Gastroesophageal sphincter (tissue), 4 donors: ENCODE results near the gene KREMEN1. TPM values are rescaled to one million over a fixed set of nuclear protein-coding genes. Genes with fewer than 3 reads are reported as not detected.

ENCODE experiments used
- ATAC-seq: fragments of 150-250 bp; one replicate; pipeline ENCODE4 v1.9.1; 2016; ENCODE audit warnings: mild to moderate bottlenecking, moderate library complexity
- H3K27ac ChIP-seq, 4 donors: fragments of 200-600 bp; sonication (generic) in 3 of 4; 1 replicate in 3 of 4; 2 replicates in 1 of 4; pipeline ENCODE4 v1.5.1; 2016 to 2019
- H3K27me3 ChIP-seq: fragments of 200-600 bp; sonication (generic); one replicate; pipeline ENCODE4 v1.5.1; 2019
- H3K36me3 ChIP-seq, 2 donors: fragments of 200-600 bp; sonication (generic); one replicate each; pipeline ENCODE4 v1.5.1; 2019; ENCODE audit warnings: control low read depth in 1 of 2
- H3K4me1 ChIP-seq, 3 donors: fragments of 200-600 bp; sonication (generic); 1 replicate in 2 of 3; 2 replicates in 1 of 3; pipeline ENCODE4 v1.5.1; 2016 to 2019; ENCODE audit warnings: control low read depth in 2 of 3
- H3K4me3 ChIP-seq, 2 donors: fragments of 200-600 bp; sonication (generic); one replicate each; pipeline ENCODE4 v1.5.1; 2019; ENCODE audit warnings: mild to moderate bottlenecking in 1 of 2, moderate library complexity in 1 of 2
- H3K9me3 ChIP-seq, 3 donors: fragments of 200-600 bp; sonication (generic); one replicate each; pipeline ENCODE4 v1.5.1; 2017 to 2019; ENCODE audit warnings: control low read depth in 2 of 3
- EP300 ChIP-seq: sonication (generic); formaldehyde crosslinking; IDR thresholded peaks from one replicate; pipeline ENCODE4 v1.6.1; 2017; ENCODE audit warnings: antibody characterized with exemption, mild to moderate bottlenecking
- POLR2A ChIP-seq, 2 donors: fragments of 450-650 bp; IDR thresholded peaks; one replicate each; pipeline ENCODE4 v1.6.1; 2017; ENCODE audit warnings: antibody characterized with exemption in 2 of 2, mild to moderate bottlenecking in 2 of 2, moderate library complexity in 1 of 2
- POLR2AphosphoS5 ChIP-seq: sonication (generic); formaldehyde crosslinking; IDR thresholded peaks from one replicate; pipeline ENCODE4 v1.6.1; 2017; ENCODE audit warnings: antibody characterized with exemption
- WGBS, 2 donors: methylation state at CpG; one replicate each; pipeline ENCODE4 v1.1.5; 2018; ENCODE audit warnings: low coverage in 1 of 2; 5-methylcytosine and 5-hydroxymethylcytosine counted together
- total RNA-seq, 4 donors: library from RNA; depleted of rRNA; stranded (reverse); fragments of >200 nt; gene quantifications; one replicate each; pipeline ENCODE4 v1.1.0, GENCODE V29; 2016
- TF ChIP-seq, protein P1 (sequence below), 4 experiments: fragments of 200-600 bp in 2 of 4; fragments of 450-650 bp in 2 of 4; sonication (generic) in 1 of 4; IDR thresholded peaks; one replicate each; pipeline ENCODE4 v1.5.1; 2017 to 2019; ENCODE audit warnings: antibody characterized with exemption in 4 of 4, mild to moderate bottlenecking in 2 of 4, moderate library complexity in 2 of 4

The KREMEN1 gene
- total RNA-seq, 4 donors from 2014 or later, result 7.5 to 17.4 (median 10.8) TPM

DNA sequence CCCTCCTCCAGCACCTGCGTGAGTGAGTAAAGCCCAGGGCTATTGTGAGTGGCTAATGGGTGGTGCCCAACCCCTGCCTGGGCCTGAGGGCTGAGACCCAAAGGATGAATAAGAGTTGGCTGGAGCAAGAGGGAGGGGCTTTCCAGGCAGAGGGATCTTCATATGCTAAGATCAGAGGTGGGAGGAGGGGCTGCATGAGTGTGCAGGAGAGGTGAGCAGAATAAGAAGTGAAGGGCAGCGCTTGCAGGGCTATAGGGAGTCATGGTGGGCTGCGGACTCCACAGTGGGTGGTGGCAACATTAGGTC lies 136.7 kb downstream of the KREMEN1 start:
- 90 to 100% methylated on average over 2 of the region's 3 CpGs for WGBS, 2 donors
- no peak overlapping the region for H3K4me3 ChIP-seq
- H3K9me3 ChIP-seq, result no peaks in the 10 kb centered on the region
- H3K4me1 ChIP-seq, result peaks cover 0 to 16% (median 3%) of the 10 kb centered on the region in 3 donors
- TF ChIP-seq, protein P1, sequence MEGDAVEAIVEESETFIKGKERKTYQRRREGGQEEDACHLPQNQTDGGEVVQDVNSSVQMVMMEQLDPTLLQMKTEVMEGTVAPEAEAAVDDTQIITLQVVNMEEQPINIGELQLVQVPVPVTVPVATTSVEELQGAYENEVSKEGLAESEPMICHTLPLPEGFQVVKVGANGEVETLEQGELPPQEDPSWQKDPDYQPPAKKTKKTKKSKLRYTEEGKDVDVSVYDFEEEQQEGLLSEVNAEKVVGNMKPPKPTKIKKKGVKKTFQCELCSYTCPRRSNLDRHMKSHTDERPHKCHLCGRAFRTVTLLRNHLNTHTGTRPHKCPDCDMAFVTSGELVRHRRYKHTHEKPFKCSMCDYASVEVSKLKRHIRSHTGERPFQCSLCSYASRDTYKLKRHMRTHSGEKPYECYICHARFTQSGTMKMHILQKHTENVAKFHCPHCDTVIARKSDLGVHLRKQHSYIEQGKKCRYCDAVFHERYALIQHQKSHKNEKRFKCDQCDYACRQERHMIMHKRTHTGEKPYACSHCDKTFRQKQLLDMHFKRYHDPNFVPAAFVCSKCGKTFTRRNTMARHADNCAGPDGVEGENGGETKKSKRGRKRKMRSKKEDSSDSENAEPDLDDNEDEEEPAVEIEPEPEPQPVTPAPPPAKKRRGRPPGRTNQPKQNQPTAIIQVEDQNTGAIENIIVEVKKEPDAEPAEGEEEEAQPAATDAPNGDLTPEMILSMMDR (IDR thresholded peaks at IDR 0.05), result no peak
- TF ChIP-seq POLR2AphosphoS5, result no peak
- no peak for TF ChIP-seq EP300
- no peak for TF ChIP-seq POLR2A (IDR thresholded peaks at IDR 0.05)
- no peak overlapping the region for H3K27ac ChIP-seq
- no peaks in the 10 kb centered on the region for H3K36me3 ChIP-seq
- no peak for ATAC-seq
- peaks cover 26% of the 10 kb centered on the region for H3K27me3 ChIP-seq

DNA sequence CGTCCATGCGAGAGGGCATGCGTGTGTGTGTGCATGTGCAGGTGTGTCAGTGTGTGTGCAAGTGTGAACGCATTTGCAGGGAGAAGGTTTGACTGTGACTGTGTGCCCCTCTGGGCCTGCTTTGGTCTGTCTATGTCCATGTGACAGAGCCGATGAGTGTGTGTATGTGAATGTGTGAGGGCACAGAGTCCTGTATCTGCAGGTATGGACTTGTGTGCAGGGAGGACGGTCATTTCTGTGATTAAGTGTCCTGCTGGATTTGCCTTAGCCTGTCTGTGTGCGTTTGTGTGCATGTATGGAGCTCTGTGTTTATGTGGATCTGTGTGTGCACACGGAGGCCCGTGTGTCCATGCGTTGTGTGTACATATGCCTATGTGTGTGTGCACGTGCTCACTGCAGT lies 138.2 kb downstream of the KREMEN1 start:
- peaks cover 26% of the 10 kb centered on the region for H3K27me3 ChIP-seq
- no peaks in the 10 kb centered on the region for H3K36me3 ChIP-seq
- H3K9me3 ChIP-seq, result no peaks in the 10 kb centered on the region
- TF ChIP-seq, protein P1 (IDR thresholded peaks at IDR 0.05), result no peak
- TF ChIP-seq EP300 (no peak), POLR2AphosphoS5 (no peak), POLR2A (IDR thresholded peaks at IDR 0.05) (no peak)
- H3K27ac ChIP-seq, result no peak overlapping the region
- H3K4me3 ChIP-seq, result no peak overlapping the region
- ATAC-seq, result no peak
- WGBS, 2 donors, result 86 to 87% methylated on average over 2 to 9 of the region's 11 CpGs
- H3K4me1 ChIP-seq, result peaks cover 0 to 14% (median 1%) of the 10 kb centered on the region in 3 donors

DNA sequence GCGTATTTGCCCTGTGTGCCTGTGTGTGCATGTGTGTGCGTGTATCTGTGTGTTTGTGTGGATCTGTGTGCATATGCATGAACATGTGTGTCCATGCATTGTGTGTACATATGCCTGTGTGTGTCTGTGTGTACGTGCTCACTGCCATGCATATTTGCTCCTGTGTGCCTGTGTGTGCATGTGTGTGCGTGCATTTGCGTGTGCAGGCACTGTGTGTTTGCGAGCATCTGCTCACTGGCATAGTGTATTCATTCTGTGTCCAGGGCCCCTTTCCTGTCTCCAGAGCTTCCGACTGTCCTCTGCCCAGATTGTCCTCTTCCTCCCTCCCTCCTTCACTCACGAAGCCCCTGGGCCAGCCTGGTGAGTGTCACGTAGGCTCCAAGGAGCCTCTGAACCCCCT lies 138.6 kb downstream of the KREMEN1 start:
- 92% methylated on average over 6 of the region's 9 CpGs; no CpG with 5 or more reads in 1 of the 2 donors for WGBS, 2 donors
- no peak for ATAC-seq
- H3K4me1 ChIP-seq, result peaks cover 0 to 10% (median 0%) of the 10 kb centered on the region in 3 donors
- no peaks in the 10 kb centered on the region for H3K36me3 ChIP-seq
- H3K27ac ChIP-seq, result no peak overlapping the region
- H3K27me3 ChIP-seq, result peaks cover 22% of the 10 kb centered on the region
- H3K4me3 ChIP-seq, result no peak overlapping the region
- TF ChIP-seq EP300 (no peak), POLR2AphosphoS5 (no peak), POLR2A (IDR thresholded peaks at IDR 0.05) (no peak)
- TF ChIP-seq, protein P1 (IDR thresholded peaks at IDR 0.05), result no peak
- no peaks in the 10 kb centered on the region for H3K9me3 ChIP-seq

DNA sequence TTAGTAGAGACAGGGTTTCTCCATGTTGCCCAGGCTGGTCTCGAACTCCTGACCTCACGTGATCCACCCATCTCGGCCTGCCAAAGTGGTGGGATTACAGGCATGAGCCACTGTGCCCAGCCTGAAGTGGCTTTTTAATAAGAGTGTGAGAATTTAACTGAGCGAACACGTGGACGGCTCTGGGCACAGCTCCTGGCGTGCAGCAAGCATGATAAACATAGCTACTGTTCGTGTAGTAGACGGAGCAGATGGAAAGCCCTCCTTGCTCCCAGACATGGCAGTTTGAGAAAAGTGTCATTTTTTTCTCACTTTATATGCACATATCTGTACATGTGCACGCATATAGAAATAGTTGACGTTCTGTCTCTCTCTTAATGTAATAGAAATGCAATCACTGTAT lies 139.9 kb downstream of the KREMEN1 start:
- Histone ChIP-seq H3K27me3 (peaks cover 10% of the 10 kb centered on the region), H3K36me3 (no peaks in the 10 kb centered on the region), H3K4me1 (peaks cover 0 to 8% (median 0%) of the 10 kb centered on the region in 3 donors), H3K4me3 (no peak overlapping the region), H3K9me3 (no peaks in the 10 kb centered on the region), H3K27ac (no peak overlapping the region)
- WGBS, 2 donors, result 44 to 67% methylated on average over 8 to 9 of the region's 11 CpGs
- no peak for ATAC-seq
- no peak for TF ChIP-seq EP300
- TF ChIP-seq, protein P1 (IDR thresholded peaks at IDR 0.05), result no peak
- TF ChIP-seq POLR2A (IDR thresholded peaks at IDR 0.05), result no peak
- TF ChIP-seq POLR2AphosphoS5, result no peak

DNA sequence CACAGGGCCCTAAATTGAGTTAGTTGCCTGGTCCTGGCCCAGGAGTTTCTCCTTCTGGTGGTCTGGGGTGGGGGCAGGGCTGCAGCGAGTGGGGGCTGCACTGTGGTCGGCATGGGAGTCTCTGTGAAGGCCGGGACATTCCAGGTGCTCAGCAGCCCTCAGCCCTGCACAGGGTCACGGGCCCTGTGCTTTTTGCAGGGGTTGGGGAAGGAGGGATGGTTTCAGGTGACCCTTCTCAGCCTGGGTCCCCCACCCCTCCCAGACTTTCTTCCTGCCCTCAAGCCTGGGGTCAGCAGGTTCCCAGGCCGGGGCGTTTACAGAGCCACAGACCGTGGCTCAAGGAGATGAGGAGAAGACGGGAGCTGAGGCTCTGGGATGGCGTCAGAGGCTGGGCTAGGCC lies 140.7 kb downstream of the KREMEN1 start:
- TF ChIP-seq EP300, result no peak
- TF ChIP-seq, protein P1 (IDR thresholded peaks at IDR 0.05), result no peak
- TF ChIP-seq POLR2A (IDR thresholded peaks at IDR 0.05), result no peak
- ATAC-seq, result no peak
- no peak overlapping the region for H3K27ac ChIP-seq
- peaks cover 2% of the 10 kb centered on the region for H3K27me3 ChIP-seq
- H3K4me1 ChIP-seq, result peaks cover 0 to 8% (median 0%) of the 10 kb centered on the region in 3 donors
- 60% methylated on average over 2 of the region's 9 CpGs; no CpG with 5 or more reads in 1 of the 2 donors for WGBS, 2 donors
- H3K9me3 ChIP-seq, result no peaks in the 10 kb centered on the region
- H3K4me3 ChIP-seq, result no peak overlapping the region
- no peaks in the 10 kb centered on the region for H3K36me3 ChIP-seq
